ENCODE data around the gene ADARB1. TPM values are rescaled to one million over a fixed set of nuclear protein-coding genes. Genes with fewer than 3 reads are reported as not detected.

ADARB1 gene
- total and polyA plus RNA-seq, 9 of the 15 experiments (the other 6 are each of a cell fraction or from before 2014, with no cell fraction given): 6.7 to 16.0 (median 8.3) TPM

GRCh38 chr21:45074048-45074817 is at the start of gene ADARB1 (continued):
- TF ChIP-seq ZNF584 (CRISPR knock-in tag; IDR thresholded peaks at IDR 0.05; ENCODE audit: low read depth) (no peak), TFE3 (CRISPR knock-in tag; IDR thresholded peaks at IDR 0.05) (peak; percentile 53), NCOR1 (IDR thresholded peaks at IDR 0.05) (no peak), ZNF263 (CRISPR knock-in tag; IDR thresholded peaks at IDR 0.05; ENCODE audit: borderline replicate concordance) (no peak), ZBED1 (IDR thresholded peaks at IDR 0.05) (peak; percentile 99)

- intact Hi-C loops (cut with micrococcal nuclease) (loop anchor here (2.0 kb wide), 1 partner anchor 77 kb away; no protein-coding TSS in a partner anchor), in situ Hi-C loops (cut with MboI) (no loop called here)
- H3K9me1 ChIP-seq (ENCODE audit: control insufficient read depth, insufficient read depth, low read length): no peaks in the 10 kb centered on the region
- POLR2A ChIA-PET: interaction anchor here (0.5 to 1.2 kb wide), 5 partner anchors 19 to 82 kb away, joined by 3 to 4 read pairs (median 3); no protein-coding TSS in a partner anchor
- H4K20me1 ChIP-seq (replicated peaks; ENCODE audit: control insufficient read depth, insufficient read depth, low read length): peaks cover 5% of the 10 kb centered on the region; the same call in 1 of the 2 replicates
- 30% methylated on average over 22 of the region's 22 CpGs for WGBS (ENCODE audit: insufficient coverage, low coverage, missing lambda C conversion rate)
- no TSS peak for BruUV-seq (replicated peaks)
- H3K4me2 ChIP-seq (ENCODE audit: insufficient read depth, low read length): no peak overlapping the region
- H3K27me3 ChIP-seq (ENCODE audit: control insufficient read depth in 2 of 2, insufficient read depth in 2 of 2, low read length in 2 of 2): peaks cover 37 to 66% of the 10 kb centered on the region in 2 experiments
- no peaks in the 10 kb centered on the region for H3K79me2 ChIP-seq (ENCODE audit: control insufficient read depth, insufficient read depth, low read length)
- DNase-seq (ENCODE audit: extremely low read depth in 1 of 4, low spot score in 3 of 4): no peak
- H3K9ac ChIP-seq (ENCODE audit: insufficient read depth in 1 of 2, low read depth in 2 of 2, low read length in 2 of 2): no peak overlapping the region
- no peak overlapping the region for H2AFZ ChIP-seq (ENCODE audit: low read depth, low read length)
- no peak; the same call in 2 of the 3 replicates for ATAC-seq
- CTCF ChIA-PET (ENCODE audit: low intra/inter-chr PET ratio): interaction anchor here (1.3 kb wide), 1 partner anchor 76 kb away, joined by 5 read pairs; no protein-coding TSS in a partner anchor
- H3K4me3 ChIP-seq: no peak overlapping the region
- H3K27ac ChIP-seq (ENCODE audit: extremely low read depth, low read depth, low read length): no peak overlapping the region
- H3K9me3 ChIP-seq (replicated peaks; ENCODE audit: control insufficient read depth, insufficient read depth, low read depth, low read length): peaks cover 4% of the 10 kb centered on the region; the same call in 1 of the 2 replicates
- H3K4me1 ChIP-seq (replicated peaks in 1 of 2; ENCODE audit: control insufficient read depth in 2 of 2, insufficient read depth in 2 of 2, low read length in 2 of 2): peaks cover 0 to 22% of the 10 kb centered on the region in 2 experiments; a peak in 2 of 5 replicates
- H3K36me3 ChIP-seq (ENCODE audit: control insufficient read depth, insufficient read depth, low read length): no peaks in the 10 kb centered on the region
- FAIRE-seq: no peak
- TF ChIP-seq DMBX1 (CRISPR knock-in tag; IDR thresholded peaks at IDR 0.05; ENCODE audit: borderline replicate concordance): no peak
- no peak for TF ChIP-seq ZNF77 (CRISPR knock-in tag; IDR thresholded peaks at IDR 0.05)
- TF ChIP-seq ZNF175 (CRISPR knock-in tag; IDR thresholded peaks at IDR 0.05; ENCODE audit: low read depth): no peak
- no peak for TF ChIP-seq ETV6 (IDR thresholded peaks at IDR 0.05; ENCODE audit: borderline replicate concordance in 1 of 2, low read depth in 2 of 2, low read length in 1 of 2)
- TF ChIP-seq ETV6 (CRISPR knock-in tag; IDR thresholded peaks at IDR 0.05; ENCODE audit: borderline replicate concordance): no peak
- TF ChIP-seq CCAR2 (IDR thresholded peaks at IDR 0.05; ENCODE audit: low read depth, low read length): no peak
- TF ChIP-seq U2AF2 (optimal IDR thresholded peaks at IDR 0.05; ENCODE audit: low read depth, low read length): no peak
- TF ChIP-seq POLR3A (IDR thresholded peaks at IDR 0.05; ENCODE audit: borderline replicate concordance, extremely low read depth, insufficient read depth, insufficient read length): no peak
- no peak for TF ChIP-seq ZNF398 (CRISPR knock-in tag; IDR thresholded peaks at IDR 0.05)
- no peak for TF ChIP-seq SRSF9 (IDR thresholded peaks at IDR 0.05; ENCODE audit: borderline replicate concordance, low read depth, low read length)
These were observed 48.2 kb upstream of the ADARB1 start for GRCh38 chr21:45026066-45026745.

Data from K562 (cell line).